Measurements from ENCODE around the gene CNTNAP5. TPM values are rescaled to one million over a fixed set of nuclear protein-coding genes. Genes with fewer than 3 reads are reported as not detected.

CNTNAP5 gene
- total RNA-seq, 2 donors from 2014 or later, result 0.11 TPM; not detected in 1

GRCh38 chr2:124798551-124798950 lies 773.5 kb downstream of the CNTNAP5 start:
- Histone ChIP-seq H3K4me3 (no peak overlapping the region), H3K9me3 (no peaks in the 10 kb centered on the region), H3K27me3 (replicated peaks; ENCODE audit: insufficient read depth) (peaks cover 3% of the 10 kb centered on the region), H3K4me1 (replicated peaks) (no peaks in the 10 kb centered on the region), H3K27ac (no peak overlapping the region), H3K36me3 (no peaks in the 10 kb centered on the region)
- DNase-seq (ENCODE audit: low spot score), result no peak
- 56% methylated on average over 1 of the region's 1 CpG for WGBS
- TF ChIP-seq, protein P1, sequence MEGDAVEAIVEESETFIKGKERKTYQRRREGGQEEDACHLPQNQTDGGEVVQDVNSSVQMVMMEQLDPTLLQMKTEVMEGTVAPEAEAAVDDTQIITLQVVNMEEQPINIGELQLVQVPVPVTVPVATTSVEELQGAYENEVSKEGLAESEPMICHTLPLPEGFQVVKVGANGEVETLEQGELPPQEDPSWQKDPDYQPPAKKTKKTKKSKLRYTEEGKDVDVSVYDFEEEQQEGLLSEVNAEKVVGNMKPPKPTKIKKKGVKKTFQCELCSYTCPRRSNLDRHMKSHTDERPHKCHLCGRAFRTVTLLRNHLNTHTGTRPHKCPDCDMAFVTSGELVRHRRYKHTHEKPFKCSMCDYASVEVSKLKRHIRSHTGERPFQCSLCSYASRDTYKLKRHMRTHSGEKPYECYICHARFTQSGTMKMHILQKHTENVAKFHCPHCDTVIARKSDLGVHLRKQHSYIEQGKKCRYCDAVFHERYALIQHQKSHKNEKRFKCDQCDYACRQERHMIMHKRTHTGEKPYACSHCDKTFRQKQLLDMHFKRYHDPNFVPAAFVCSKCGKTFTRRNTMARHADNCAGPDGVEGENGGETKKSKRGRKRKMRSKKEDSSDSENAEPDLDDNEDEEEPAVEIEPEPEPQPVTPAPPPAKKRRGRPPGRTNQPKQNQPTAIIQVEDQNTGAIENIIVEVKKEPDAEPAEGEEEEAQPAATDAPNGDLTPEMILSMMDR (IDR thresholded peaks at IDR 0.05), result no peak
- intact Hi-C loops (cut with DNase I), result no loop called here

GRCh38 chr2:124804014-124804940 lies 779.2 kb downstream of the CNTNAP5 start:
- Histone ChIP-seq H3K27ac (no peak overlapping the region), H3K36me3 (no peaks in the 10 kb centered on the region), H3K4me3 (no peak overlapping the region), H3K4me1 (replicated peaks) (no peaks in the 10 kb centered on the region), H3K9me3 (no peaks in the 10 kb centered on the region), H3K27me3 (replicated peaks; ENCODE audit: insufficient read depth) (no peaks in the 10 kb centered on the region)
- 60% methylated on average over 5 of the region's 5 CpGs for WGBS
- TF ChIP-seq POLR2A (IDR thresholded peaks at IDR 0.05), result no peak
- TF ChIP-seq, protein P1 (IDR thresholded peaks at IDR 0.05), result peak in 1 of 4 experiments; percentile 33
- no peak for TF ChIP-seq POLR2AphosphoS5 (IDR thresholded peaks at IDR 0.05)
- intact Hi-C loops (cut with DNase I), result no loop called here
- no peak for DNase-seq (ENCODE audit: low spot score)

- Histone ChIP-seq H3K4me1 (replicated peaks) (no peaks in the 10 kb centered on the region), H3K36me3 (no peaks in the 10 kb centered on the region), H3K27me3 (replicated peaks; ENCODE audit: insufficient read depth) (no peaks in the 10 kb centered on the region), H3K9me3 (no peaks in the 10 kb centered on the region), H3K4me3 (no peak overlapping the region), H3K27ac (no peak overlapping the region)
- 56% methylated on average over 3 of the region's 3 CpGs for whole genome bisulfite sequencing
- TF ChIP-seq POLR2A (IDR thresholded peaks at IDR 0.05), result no peak
- TF ChIP-seq, protein P1 (IDR thresholded peaks at IDR 0.05), result no peak
- no peak for TF ChIP-seq POLR2AphosphoS5 (IDR thresholded peaks at IDR 0.05)
- intact Hi-C loops (cut with DNase I), result no loop called here
- DNase-seq (ENCODE audit: low spot score), result no peak
Observed at GRCh38 chr2:124805060-124805459, 780.0 kb downstream of the CNTNAP5 start.

GRCh38 chr2:124810132-124810531 lies 785.0 kb downstream of the CNTNAP5 start:
- Histone ChIP-seq H3K27ac (no peak overlapping the region), H3K4me3 (no peak overlapping the region), H3K4me1 (replicated peaks) (no peaks in the 10 kb centered on the region), H3K9me3 (no peaks in the 10 kb centered on the region), H3K27me3 (replicated peaks; ENCODE audit: insufficient read depth) (no peaks in the 10 kb centered on the region), H3K36me3 (no peaks in the 10 kb centered on the region)
- 34% methylated on average over 4 of the region's 4 CpGs for WGBS
- TF ChIP-seq, protein P1 (IDR thresholded peaks at IDR 0.05), result no peak
- TF ChIP-seq POLR2AphosphoS5 (IDR thresholded peaks at IDR 0.05) (no peak), POLR2A (IDR thresholded peaks at IDR 0.05) (no peak)
- DNase-seq (ENCODE audit: low spot score), result no peak
- intact Hi-C loops (cut with DNase I), result no loop called here
